HCT116 (cell line): ENCODE measurements around the gene AXIN1. TPM values are rescaled to one million over a fixed set of nuclear protein-coding genes. Genes with fewer than 3 reads are reported as not detected.

Experiments used
- ATAC-seq: fragments of 200-7000 bp; cut with Tn5 transposase; 2 replicates; pipeline ENCODE4 v1.9.1; 2020; ENCODE audit warnings: mild to moderate bottlenecking, moderate library complexity
- BruUV-seq: library from RNA; stranded (reverse); fragments of 400-500 nt; replicated peaks from 2 replicates; lab custom pipeline; 2021; lab: Mats Ljungman, UMichigan
- CTCF ChIA-PET: fragments of 300-600 bp; sonication (Branson Sonifier 250); formaldehyde crosslinking; loops from one replicate; lab custom pipeline; 2021; ENCODE audit warnings: antibody characterized with exemption; lab: Charles Lee
- POLR2A ChIA-PET: fragments of 300-600, 350-600 bp; sonication (Branson Sonifier 250); formaldehyde crosslinking; loops from one replicate; lab custom pipeline; 2021; ENCODE audit warnings: antibody characterized with exemption; lab: Charles Lee
- RAD21 ChIA-PET, 2 experiments: fragments of 300-600 bp; sonication (Branson Sonifier 250); formaldehyde crosslinking; loops; one replicate each; lab custom pipeline; 2023; ENCODE audit warnings: low total read pairs in 2 of 2; ENCODE audit not compliant: uncharacterized antibody in 2 of 2, unreplicated experiment in 2 of 2, low non-redundant PET in 1 of 2; lab: Charles Lee
- DNase-seq: peaks from one replicate; pipeline ENCODE4 v3.0.0-alpha.2; 2010; ENCODE audit warnings: low read depth, low spot score
- H2AFZ ChIP-seq: fragments of 200-600 bp; shearing (Covaris generic), sonication (generic); 2 replicates; pipeline ENCODE4 v1.6.1; 2017; ENCODE audit warnings: low read depth, mixed run types, mixed read lengths, antibody characterized with exemption, low read length; ENCODE audit not compliant: poor library complexity, severe bottlenecking
- H3K27ac ChIP-seq: 2 replicates; pipeline ENCODE4 v1.5.1; 2012; ENCODE audit warnings: low read depth, low read length
- H3K27me3 ChIP-seq: fragments of 200-600 bp; sonication (generic); 2 replicates; pipeline ENCODE4 v1.6.1; 2016; ENCODE audit warnings: mixed run types, low read length, mixed read lengths; ENCODE audit not compliant: insufficient read depth
- H3K36me3 ChIP-seq, 2 experiments: fragments of 200-500 bp in 1 of 2; fragments of 200-600 bp in 1 of 2; sonication (Bioruptor generic) in 1 of 2; sonication (generic) in 1 of 2; 2 replicates each; pipeline versions ENCODE4 v1.5.1 to v1.6.1; 2014 to 2016; ENCODE audit warnings: low read length in 2 of 2, inconsistent platforms in 1 of 2, mixed read lengths in 1 of 2, mixed run types in 1 of 2; ENCODE audit not compliant: insufficient read depth in 2 of 2, control insufficient read depth in 1 of 2
- H3K4me1 ChIP-seq, 2 experiments: fragments of 200-600 bp in 1 of 2; sonication (generic) in 1 of 2; 2 replicates each; pipeline versions ENCODE4 v1.5.1 to v1.6.1; 2012 to 2017; ENCODE audit warnings: low read length in 2 of 2, inconsistent platforms in 1 of 2, mild to moderate bottlenecking in 1 of 2, mixed read lengths in 1 of 2, mixed run types in 1 of 2, moderate library complexity in 1 of 2; ENCODE audit not compliant: insufficient read depth in 2 of 2, control insufficient read depth in 1 of 2
- H3K4me2 ChIP-seq: fragments of 200-600 bp; sonication (generic); 2 replicates; pipeline ENCODE4 v1.6.1; 2017; ENCODE audit warnings: mixed run types, low read length, mixed read lengths
- H3K4me3 ChIP-seq, 2 experiments: fragments of 200-600 bp in 1 of 2; sonication (generic) in 1 of 2; replicated peaks in 1 of 2; 2 replicates each; pipeline ENCODE4 v1.5.1; 2011 to 2016; ENCODE audit warnings: low read length in 2 of 2, control low read depth in 1 of 2, low read depth in 1 of 2, mild to moderate bottlenecking in 1 of 2, mixed read lengths in 1 of 2, mixed run types in 1 of 2
- H3K79me2 ChIP-seq: fragments of 200-600 bp; sonication (generic); 2 replicates; pipeline ENCODE4 v1.6.1; 2017; ENCODE audit warnings: mild to moderate bottlenecking, mixed run types, low read length, moderate library complexity, mixed read lengths; ENCODE audit not compliant: insufficient read depth
- H3K9ac ChIP-seq: fragments of 200-600 bp; sonication (generic); 2 replicates; pipeline ENCODE4 v1.6.1; 2016; ENCODE audit warnings: low read length, mixed read lengths
- H3K9me2 ChIP-seq: fragments of 200-600 bp; sonication (generic), shearing (Covaris generic); 2 replicates; pipeline ENCODE4 v1.6.1; 2017; ENCODE audit warnings: mixed run types, mild to moderate bottlenecking, moderate library complexity; ENCODE audit not compliant: insufficient read depth
- H3K9me3 ChIP-seq, 2 experiments: fragments of 200-500 bp in 1 of 2; fragments of 200-600 bp in 1 of 2; sonication (Bioruptor generic) in 1 of 2; sonication (generic) in 1 of 2; 2 replicates each; pipeline ENCODE4 v1.6.1; 2014 to 2017; ENCODE audit warnings: low read length in 2 of 2, mixed read lengths in 2 of 2, inconsistent platforms in 1 of 2, low read depth in 1 of 2, mild to moderate bottlenecking in 1 of 2, mixed run types in 1 of 2, moderate library complexity in 1 of 2; ENCODE audit not compliant: control insufficient read depth in 1 of 2, insufficient read depth in 1 of 2
- H4K20me1 ChIP-seq: fragments of 200-600 bp; sonication (generic), shearing (Covaris generic); 2 replicates; pipeline ENCODE4 v1.6.1; 2017; ENCODE audit warnings: mixed run types, mild to moderate bottlenecking, moderate library complexity; ENCODE audit not compliant: insufficient read depth
- ATF3 ChIP-seq: IDR thresholded peaks from 2 replicates; pipeline ENCODE4 v1.6.1; 2012
- CBX3 ChIP-seq: IDR thresholded peaks from 2 replicates; pipeline ENCODE4 v1.6.1; 2012; ENCODE audit warnings: low read depth
- CEBPB ChIP-seq: IDR thresholded peaks from 2 replicates; pipeline ENCODE4 v1.6.1; 2012; ENCODE audit warnings: low read depth
- CTCF ChIP-seq, 3 experiments: fragments of 200-600 bp in 1 of 3; sonication (generic) in 1 of 3; IDR thresholded peaks in 2 of 3; conservative IDR thresholded peaks in 1 of 3; 2 replicates each; pipeline ENCODE4 v1.5.1; 2012 to 2017; ENCODE audit warnings: low read depth in 2 of 3, low read length in 2 of 3, antibody characterized with exemption in 1 of 3, borderline replicate concordance in 1 of 3, control low read depth in 1 of 3, mild to moderate bottlenecking in 1 of 3, mixed read lengths in 1 of 3, mixed run types in 1 of 3, moderate library complexity in 1 of 3; ENCODE audit not compliant: insufficient read depth in 1 of 3
- EZH2 ChIP-seq: fragments of 200-600 bp; sonication (generic); IDR thresholded peaks from 2 replicates; pipeline ENCODE4 v1.6.1; 2017; ENCODE audit warnings: antibody characterized with exemption, mixed run types
- FOSL1 ChIP-seq: IDR thresholded peaks from 2 replicates; pipeline ENCODE4 v1.6.1; 2012; ENCODE audit warnings: low read depth
- JUND ChIP-seq: IDR thresholded peaks from 2 replicates; pipeline ENCODE4 v1.6.1; 2012
- MAX ChIP-seq: IDR thresholded peaks from 2 replicates; pipeline ENCODE4 v1.6.1; 2012
- RAD21 ChIP-seq: IDR thresholded peaks from 2 replicates; pipeline ENCODE4 v1.6.1; 2012; ENCODE audit warnings: low read depth, mild to moderate bottlenecking
- REST ChIP-seq: IDR thresholded peaks from 2 replicates; pipeline ENCODE4 v1.6.1; 2012; ENCODE audit warnings: low read depth
- SIN3A ChIP-seq: IDR thresholded peaks from 2 replicates; pipeline ENCODE4 v1.6.1; 2012; ENCODE audit warnings: low read depth
- SP1 ChIP-seq: IDR thresholded peaks from 2 replicates; pipeline ENCODE4 v1.6.1; 2012; ENCODE audit warnings: low read depth
- SRF ChIP-seq: IDR thresholded peaks from 2 replicates; pipeline ENCODE4 v1.6.1; 2012; ENCODE audit warnings: low read depth
- TCF7L2 ChIP-seq: IDR thresholded peaks from 2 replicates; pipeline ENCODE4 v1.7.0; 2011; ENCODE audit warnings: borderline replicate concordance, inconsistent platforms; ENCODE audit not compliant: insufficient read depth, insufficient read length; ENCODE audit errors: extremely low read depth
- ZBTB33 ChIP-seq: IDR thresholded peaks from 2 replicates; pipeline ENCODE4 v1.6.1; 2011; ENCODE audit warnings: mild to moderate bottlenecking, low read length, moderate library complexity; ENCODE audit not compliant: insufficient replicate concordance; ENCODE audit errors: extremely low read depth
- ZFX ChIP-seq: fragments of 450-650 bp; IDR thresholded peaks from 2 replicates; pipeline ENCODE4 v1.6.1; 2017
- intact Hi-C: fragments of 100-400 bp; cut with micrococcal nuclease; formaldehyde crosslinking; loops from 2 replicates; pipeline ENCODE4 v1.10.0; 2022
- total RNA-seq: library from RNA; stranded (reverse); gene quantifications from one replicate; pipeline ENCODE4 v1.2.1, GENCODE V29; 2021; ENCODE audit not compliant: unreplicated experiment

AXIN1 gene
- total RNA-seq, 1 experiment from 2014 or later = 20.2 TPM

- POLR2A ChIA-PET = no interaction called here
- no peak overlapping the region for H3K9ac ChIP-seq
- 0 out of 4 replicates have a peak, but pooled peaks cover 0 to 3% of the 10 kb centered on the region in 2 experiments for H3K36me3 ChIP-seq
- peaks cover 3 to 13% of the 10 kb centered on the region in 2 experiments; a peak in 3 of 4 replicates for H3K4me1 ChIP-seq
- no peak overlapping the region for H3K4me2 ChIP-seq
- no peaks in the 10 kb centered on the region for H3K79me2 ChIP-seq
- no peaks in the 10 kb centered on the region for H3K9me2 ChIP-seq
- no TSS peak for BruUV-seq
- no peak overlapping the region for H2AFZ ChIP-seq
- no peak overlapping the region for H3K27ac ChIP-seq
- TF ChIP-seq ZBTB33 (no peak), SIN3A (no peak), SRF (no peak), ATF3 (no peak), CTCF (IDR thresholded peaks at IDR 0.05 in 2 of 3, conservative IDR thresholded peaks at IDR 0.05 in 1 of 3; ENCODE audit: borderline replicate concordance in 1 of 3, insufficient read depth in 1 of 3, low read depth in 2 of 3, low read length in 2 of 3) (no peak), ZFX (no peak), FOSL1 (no peak), EZH2 (no peak), SP1 (no peak), JUND (no peak), CBX3 (no peak), RAD21 (no peak), MAX (no peak), CEBPB (no peak), TCF7L2 (no peak), REST (no peak)
- DNase-seq (no peak), ATAC-seq (no peak)
- intact Hi-C loops = no loop called here
- no peaks in the 10 kb centered on the region for H3K9me3 ChIP-seq
- CTCF ChIA-PET = no interaction called here
- RAD21 ChIA-PET = no interaction called here
- H3K4me3 ChIP-seq = no peak overlapping the region
- no peaks in the 10 kb centered on the region for H3K27me3 ChIP-seq
- H4K20me1 ChIP-seq = no peaks in the 10 kb centered on the region
Measured at GRCh38 chr16:367333-367903, 14.9 kb upstream of the AXIN1 start.
